Kidney capillary endothelial cell (primary cell): ENCODE data around the gene SERPING1.
A peak's percentile ranks its signal among the peaks of the same experiment; 100 is the strongest.

ENCODE experiments used
- DNase-seq: peaks from one replicate; pipeline ENCODE4 v3.0.0-alpha.2; 2018; ENCODE audit warnings: low spot score

Gene SERPING1

DNA sequence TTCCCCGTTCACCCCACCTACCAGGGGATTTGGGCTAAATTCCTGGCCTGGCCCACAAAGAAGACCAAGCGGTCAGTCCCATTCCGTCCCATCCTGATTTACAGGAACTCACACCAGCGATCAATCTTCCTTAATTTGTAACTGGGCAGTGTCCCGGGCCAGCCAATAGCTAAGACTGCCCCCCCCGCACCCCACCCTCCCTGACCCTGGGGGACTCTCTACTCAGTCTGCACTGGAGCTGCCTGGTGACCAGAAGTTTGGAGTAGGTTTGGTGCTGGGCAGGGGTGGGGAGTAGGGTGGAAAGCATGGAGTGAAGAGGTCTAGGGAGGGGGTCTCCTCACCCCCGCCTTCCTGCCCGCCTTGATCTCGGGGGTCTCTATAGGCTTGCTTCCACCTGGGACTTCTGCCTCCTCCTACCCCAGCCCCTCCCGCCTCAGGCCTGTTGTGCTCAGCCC lies at the start of gene SERPING1:
TSS of gene SERPING1 (plus strand) at position 225 of the 455 bp plus-strand sequence. CDS start 586 bp downstream, outside the sequence.
- no peak for DNase-seq

GRCh38 chr11:57547854-57548377 lies 49.6 kb upstream of the SERPING1 start:
- no peak for DNase-seq

GRCh38 chr11:57549983-57550382 lies 47.5 kb upstream of the SERPING1 start:
- no peak for DNase-seq

DNA sequence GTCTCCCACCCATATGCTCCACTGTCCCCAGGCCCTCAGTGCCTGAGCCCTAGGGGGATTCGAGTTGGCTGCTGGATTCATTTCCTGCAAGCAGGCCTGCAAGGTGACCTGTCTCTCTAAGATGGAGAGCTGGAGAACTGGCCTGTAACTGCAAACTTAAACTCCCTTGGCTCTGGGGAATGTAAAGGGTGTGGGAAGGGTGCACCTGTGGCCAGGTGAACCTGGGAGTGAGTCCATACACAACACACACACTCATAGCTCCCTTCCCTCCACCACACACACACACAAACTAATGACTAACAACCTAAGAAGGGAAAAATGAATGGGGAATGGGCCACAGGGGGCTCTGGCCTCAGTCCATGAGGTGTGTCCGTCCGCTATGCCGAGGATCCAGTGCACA lies 45.5 kb upstream of the SERPING1 start:
- DNase-seq: no peak

DNA sequence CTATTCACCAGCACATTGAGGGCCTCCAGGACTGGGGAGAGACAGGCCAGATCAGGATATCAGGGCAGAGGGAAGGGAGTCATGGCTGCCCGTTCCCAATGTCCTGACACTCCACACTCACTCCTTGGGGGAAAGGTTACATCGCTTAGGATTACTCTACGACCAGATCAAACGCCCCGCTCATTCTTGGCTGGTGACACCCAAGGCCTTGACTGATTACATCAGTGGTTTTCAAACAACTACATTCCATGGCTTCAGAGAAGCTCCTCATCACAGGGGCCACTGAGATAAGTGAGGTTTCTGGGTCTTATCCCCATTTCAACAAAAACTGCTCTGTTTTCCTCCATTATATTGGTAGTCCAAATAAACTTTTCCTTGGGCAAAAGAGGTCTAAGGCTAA lies 45.0 kb upstream of the SERPING1 start:
- DNase-seq: no peak

DNA sequence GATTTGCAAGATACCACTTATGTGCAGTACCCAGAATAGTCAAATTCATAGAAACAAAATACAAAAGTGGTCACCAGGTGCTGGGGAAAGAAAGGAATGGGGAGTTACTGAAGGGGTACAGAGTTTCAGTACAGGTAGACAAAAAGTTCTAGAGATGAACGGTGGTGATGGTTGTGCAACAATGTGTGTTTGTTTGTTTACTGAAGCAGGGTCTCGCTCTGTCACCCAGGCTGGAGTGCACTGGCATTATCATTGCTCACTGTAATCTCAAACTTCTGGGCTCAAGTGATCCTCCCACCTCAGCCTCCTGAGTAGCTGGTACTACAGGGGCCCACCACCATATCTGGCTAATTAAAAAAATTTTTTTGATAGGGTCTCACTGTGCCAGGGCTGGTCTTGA lies 42.1 kb upstream of the SERPING1 start:
- no peak for DNase-seq

- no peak for DNase-seq
Observed at GRCh38 chr11:57556041-57556440, 41.4 kb upstream of the SERPING1 start.

- DNase-seq: no peak
Observed at GRCh38 chr11:57560146-57560545, 37.3 kb upstream of the SERPING1 start.

DNA sequence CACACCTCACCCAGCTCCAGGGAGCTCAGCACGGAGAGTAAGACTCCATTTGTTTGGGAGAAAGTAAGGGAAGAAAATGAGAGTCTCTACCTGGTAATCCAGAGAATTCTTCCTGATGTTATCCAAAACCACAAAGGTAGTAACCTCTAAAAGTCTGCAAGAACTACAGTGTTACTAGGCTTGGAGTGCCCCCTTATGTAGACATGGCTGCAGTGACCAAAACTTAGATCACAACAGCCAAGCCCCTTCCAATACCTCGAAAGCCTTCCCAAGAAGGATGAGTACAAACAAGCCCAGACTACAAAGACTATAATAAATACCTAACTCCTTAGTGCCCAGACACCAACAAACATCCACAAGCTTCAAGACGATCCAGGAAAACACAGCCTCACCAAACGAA lies 34.9 kb upstream of the SERPING1 start:
- DNase-seq: no peak

- no peak for DNase-seq
Observed at GRCh38 chr11:57566005-57566904, 31.2 kb upstream of the SERPING1 start.

DNA sequence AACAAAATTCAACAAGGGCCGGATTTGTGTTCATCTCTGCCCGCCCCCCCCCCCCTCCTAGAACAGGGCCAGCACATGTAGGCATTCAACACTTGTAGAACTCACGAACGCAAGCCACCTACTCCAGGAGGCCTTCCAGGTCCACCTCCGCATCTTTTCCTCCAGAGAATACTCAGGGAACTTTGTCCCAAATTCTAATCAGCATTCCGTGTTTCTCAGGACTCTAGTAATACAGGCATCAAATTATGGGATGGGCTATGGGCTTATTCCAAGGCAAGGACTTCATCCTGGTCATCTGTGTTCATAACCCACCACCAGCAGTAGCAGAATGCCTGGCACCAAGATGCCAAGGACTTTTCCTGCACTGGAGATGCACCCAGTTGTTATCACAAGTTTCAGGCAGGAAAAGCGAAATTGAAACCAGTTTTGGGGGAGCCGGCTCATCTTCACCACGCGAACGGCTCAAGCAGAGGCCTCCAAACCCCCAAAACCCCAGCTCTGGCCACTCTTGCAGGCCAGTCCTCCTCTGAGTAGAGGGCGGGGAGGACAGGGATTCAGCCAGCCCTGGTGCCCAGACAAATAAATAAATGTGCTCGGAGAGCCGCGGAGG lies 30.5 kb upstream of the SERPING1 start:
- DNase-seq: no peak

- DNase-seq: no peak
Observed at GRCh38 chr11:57567515-57568329, 29.8 kb upstream of the SERPING1 start, which contains the start of gene UBE2L6. Gene UBE2L6, minus strand, starts transcription at chr11:57567672. Its CDS starts 61 bp downstream, at chr11:57567611.

- peak; percentile 74 for DNase-seq
Observed at GRCh38 chr11:57568330-57568766, 29.1 kb upstream of the SERPING1 start.

GRCh38 chr11:57571606-57572005 lies 25.9 kb upstream of the SERPING1 start:
- DNase-seq: no peak

GRCh38 chr11:57574061-57574460 lies 23.4 kb upstream of the SERPING1 start:
- no peak for DNase-seq

DNA sequence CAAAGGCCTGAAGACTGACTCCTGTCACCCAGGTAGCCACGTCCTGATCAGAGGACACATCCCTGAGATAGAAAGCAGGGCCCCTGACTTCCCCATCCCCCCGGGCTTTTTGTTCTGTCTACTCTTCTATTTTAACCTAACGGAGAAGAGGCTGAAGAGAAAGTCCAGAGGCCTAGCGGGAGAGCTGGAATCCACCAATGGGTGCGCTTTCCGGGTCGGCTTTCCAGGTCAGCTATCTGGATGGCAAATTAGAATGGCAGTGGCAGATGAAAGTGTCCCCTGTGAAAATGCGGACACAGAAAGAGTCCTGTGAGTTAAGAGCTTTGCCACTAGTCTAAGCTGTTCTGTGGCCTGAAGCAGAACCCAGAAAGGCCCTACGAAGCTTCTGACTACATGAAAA lies 13.1 kb upstream of the SERPING1 start:
- DNase-seq: no peak

GRCh38 chr11:57585301-57585700 lies 12.2 kb upstream of the SERPING1 start:
- no peak for DNase-seq

DNA sequence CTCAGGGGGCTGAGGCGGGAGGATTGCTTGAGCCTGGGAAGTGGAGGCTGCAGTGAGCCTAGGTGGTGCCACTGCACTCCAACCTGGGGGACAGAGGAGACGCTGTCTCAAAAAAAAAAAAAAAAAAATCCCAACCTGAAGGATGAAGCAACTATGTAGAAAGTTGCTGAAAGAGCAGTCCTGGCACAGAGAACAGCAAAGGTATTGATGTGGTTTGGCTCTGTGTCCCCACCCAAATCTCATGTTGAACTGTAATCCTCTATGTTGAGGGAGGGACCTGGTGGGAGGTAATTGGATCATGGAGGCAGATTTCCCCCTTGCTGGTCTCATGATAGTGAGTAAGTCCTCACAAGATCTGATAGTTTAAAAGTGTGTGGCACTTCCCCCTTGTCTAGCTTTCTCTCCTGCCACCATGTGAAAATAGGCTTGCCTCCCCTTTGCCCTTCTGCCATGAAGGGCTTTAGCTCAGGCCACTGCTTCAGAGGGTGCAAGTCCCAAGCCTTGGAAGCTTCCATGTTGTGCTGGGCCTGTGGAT lies 10.7 kb upstream of the SERPING1 start:
- DNase-seq: no peak

GRCh38 chr11:57588046-57588710 lies 9.3 kb upstream of the SERPING1 start:
- no peak for DNase-seq

DNA sequence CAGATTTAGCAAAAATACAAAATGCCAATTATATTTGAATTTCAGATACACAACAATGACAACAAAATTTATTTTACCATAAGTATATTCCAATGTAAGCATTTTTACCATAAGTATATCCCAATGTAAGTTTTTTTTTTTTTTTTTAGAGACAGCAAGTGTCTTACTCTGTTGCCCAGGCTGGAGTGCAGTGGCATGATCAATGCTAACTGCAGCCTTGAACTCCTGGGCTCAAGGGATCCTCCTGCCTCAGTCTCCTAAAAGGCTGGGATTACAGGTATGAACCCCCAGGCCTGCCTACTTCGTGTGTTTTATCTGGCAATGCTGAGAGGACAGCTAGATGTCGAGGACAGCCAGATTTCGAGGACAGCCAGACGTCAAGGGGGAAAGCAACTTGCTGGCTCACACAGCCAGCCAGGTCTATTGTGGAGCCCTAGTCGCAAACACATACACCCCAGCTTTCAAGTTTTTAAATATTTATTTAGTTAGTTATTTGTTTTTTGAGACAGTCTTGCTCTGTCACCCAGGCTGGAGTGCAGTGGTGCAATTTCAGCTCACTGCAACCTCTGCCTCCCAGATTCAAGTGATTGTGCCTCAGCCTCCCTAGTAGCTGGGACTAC lies 1.1 kb upstream of the SERPING1 start:
- no peak for DNase-seq
